WTC11 (cell line): Measurements from ENCODE around the gene SLC35G4. TPM values are rescaled to one million over a fixed set of nuclear protein-coding genes. Genes with fewer than 3 reads are reported as not detected.
"Not testable (repeated sequence)": the region's sequence is repeated elsewhere in the genome, so short reads cannot be mapped to it uniquely, and the experiment has no call there.

Experiments
- ATAC-seq: fragments of 200-7000 bp; cut with Tn5 transposase; 2 replicates; pipeline ENCODE4 v1.10.0; 2021; ENCODE audit warnings: mild to moderate bottlenecking, moderate library complexity
- Bru-seq: library from RNA; stranded (reverse); fragments of 400-500 nt; gene quantifications from one replicate; lab custom pipeline; 2021; lab: Mats Ljungman, UMichigan
- CTCF ChIA-PET: fragments of 300-600 bp; sonication (Branson Sonifier 250); formaldehyde crosslinking; loops from one replicate; lab custom pipeline; 2021; ENCODE audit warnings: antibody characterized with exemption; lab: Charles Lee
- POLR2A ChIA-PET: fragments of 350-600 bp; sonication (Branson Sonifier 250); formaldehyde crosslinking; loops from one replicate; lab custom pipeline; 2021; ENCODE audit warnings: antibody characterized with exemption; lab: Charles Lee
- DNase-seq: peaks from one replicate; pipeline ENCODE4 v3.0.0; 2021; ENCODE audit warnings: low spot score
- H3K27ac Mint-ChIP-seq: 2 replicates; pipeline ENCODE4 v1.8.0; 2021; ENCODE audit warnings: mixed read lengths
- H3K27me3 Mint-ChIP-seq: 2 replicates; pipeline ENCODE4 v1.8.0; 2021; ENCODE audit warnings: low read depth, mild to moderate bottlenecking, moderate library complexity, mixed read lengths
- H3K36me3 Mint-ChIP-seq: 2 replicates; pipeline ENCODE4 v1.8.0; 2021; ENCODE audit warnings: mixed read lengths
- H3K4me1 Mint-ChIP-seq: 2 replicates; pipeline ENCODE4 v1.8.0; 2022; ENCODE audit warnings: mixed read lengths
- H3K4me3 Mint-ChIP-seq: 2 replicates; pipeline ENCODE4 v1.8.0; 2021; ENCODE audit warnings: mild to moderate bottlenecking, moderate library complexity, mixed read lengths
- H3K9me3 Mint-ChIP-seq: 2 replicates; pipeline ENCODE4 v1.8.0; 2021; ENCODE audit warnings: mixed read lengths
- CBFB ChIP-seq: sonication (generic); formaldehyde crosslinking; IDR thresholded peaks from 2 replicates; pipeline ENCODE4 v1.8.1; 2022; ENCODE audit warnings: mild to moderate bottlenecking, low read depth, missing genetic modification reagents
- CREM ChIP-seq: sonication (generic); formaldehyde crosslinking; IDR thresholded peaks from 2 replicates; pipeline ENCODE4 v1.8.1; 2022; ENCODE audit warnings: mild to moderate bottlenecking, missing genetic modification reagents, moderate library complexity
- E2F5 ChIP-seq: sonication (generic); formaldehyde crosslinking; IDR thresholded peaks from 2 replicates; pipeline ENCODE4 v1.8.1; 2022; ENCODE audit warnings: mild to moderate bottlenecking, moderate library complexity, missing genetic modification reagents
- ELF4 ChIP-seq: sonication (generic); formaldehyde crosslinking; IDR thresholded peaks from 2 replicates; pipeline ENCODE4 v1.8.1; 2022; ENCODE audit warnings: low read depth, mild to moderate bottlenecking, moderate library complexity, missing genetic modification reagents
- FOXP1 ChIP-seq: sonication (generic); formaldehyde crosslinking; IDR thresholded peaks from 2 replicates; pipeline ENCODE4 v1.8.0; 2022; ENCODE audit warnings: missing genetic modification reagents, mild to moderate bottlenecking, moderate library complexity, borderline replicate concordance
- FOXP4 ChIP-seq: sonication (generic); formaldehyde crosslinking; IDR thresholded peaks from 2 replicates; pipeline ENCODE4 v1.8.0; 2022; ENCODE audit warnings: mild to moderate bottlenecking, missing genetic modification reagents
- NFE2L1 ChIP-seq: sonication (generic); formaldehyde crosslinking; IDR thresholded peaks from 2 replicates; pipeline ENCODE4 v1.8.1; 2023; ENCODE audit warnings: missing genetic modification reagents
- OVOL2 ChIP-seq: fragments of 250-450 bp; sonication (Bioruptor Pico); IDR thresholded peaks from 2 replicates; pipeline ENCODE4 v1.9.0; 2021; ENCODE audit warnings: mild to moderate bottlenecking, borderline replicate concordance
- PRRX2 ChIP-seq: fragments of 250-450 bp; sonication (Bioruptor Pico); IDR thresholded peaks from 2 replicates; pipeline ENCODE4 v1.8.0; 2021; ENCODE audit warnings: mild to moderate bottlenecking
- SMAD4 ChIP-seq: sonication (generic); formaldehyde crosslinking; IDR thresholded peaks from 2 replicates; pipeline ENCODE4 v1.8.0; 2022; ENCODE audit warnings: mild to moderate bottlenecking, missing genetic modification reagents
- SOX15 ChIP-seq: fragments of 250-450 bp; sonication (Bioruptor Pico); IDR thresholded peaks from 2 replicates; pipeline ENCODE4 v1.9.0; 2021; ENCODE audit warnings: mild to moderate bottlenecking
- ZBTB21 ChIP-seq: sonication (generic); formaldehyde crosslinking; IDR thresholded peaks from 2 replicates; pipeline ENCODE4 v1.8.1; 2023; ENCODE audit warnings: mild to moderate bottlenecking, missing genetic modification reagents, borderline replicate concordance
- ZNF121 ChIP-seq: sonication (generic); formaldehyde crosslinking; IDR thresholded peaks from 2 replicates; pipeline ENCODE4 v1.8.0; 2023; ENCODE audit warnings: missing genetic modification reagents
- ZNF219 ChIP-seq: sonication (generic); formaldehyde crosslinking; IDR thresholded peaks from 2 replicates; pipeline ENCODE4 v1.8.0; 2023; ENCODE audit warnings: missing genetic modification reagents, mild to moderate bottlenecking, borderline replicate concordance
- ZNF232 ChIP-seq: sonication (generic); formaldehyde crosslinking; IDR thresholded peaks from 2 replicates; pipeline ENCODE4 v1.8.0; 2022; ENCODE audit warnings: mild to moderate bottlenecking, missing genetic modification reagents
- ZNF416 ChIP-seq: fragments of 250-450 bp; sonication (Bioruptor Pico); IDR thresholded peaks from 2 replicates; pipeline ENCODE4 v1.9.0; 2021; ENCODE audit warnings: mild to moderate bottlenecking, inconsistent platforms
- ZNF423 ChIP-seq: fragments of 250-450 bp; sonication (Bioruptor Pico); IDR thresholded peaks from 2 replicates; pipeline ENCODE4 v2.1.2; 2022; ENCODE audit warnings: mild to moderate bottlenecking, moderate library complexity
- long read RNA-seq, 3 experiments: library from RNA in 1 of 3; library from capped mRNA in 1 of 3; library from polyadenylated mRNA in 1 of 3; unstranded in 2 of 3; stranded (forward) in 1 of 3; transcript quantifications; one replicate each; pipeline ENCODE4 v2.0.0, GENCODE V29; 2021
- total RNA-seq: library from RNA; stranded (reverse); gene quantifications from 3 replicates; pipeline ENCODE4 v1.2.3, GENCODE V29; 2021
- TF ChIP-seq, protein P1 (sequence below): sonication (generic); formaldehyde crosslinking; IDR thresholded peaks from 2 replicates; pipeline ENCODE4 v1.8.1; 2023; ENCODE audit warnings: mild to moderate bottlenecking, missing genetic modification reagents
- TF ChIP-seq, protein P2 (sequence below): sonication (generic); formaldehyde crosslinking; IDR thresholded peaks from 2 replicates; pipeline ENCODE4 v1.8.0; 2022; ENCODE audit warnings: mild to moderate bottlenecking, missing genetic modification reagents

The SLC35G4 gene
- total RNA-seq (not detected in 3 replicates), Bru-seq, nascent RNA (not detected)
- long read RNA-seq, experiment 1, result 0 reads
- long read RNA-seq, experiment 2, result 0 reads
- long read RNA-seq, experiment 3, result 0 reads

DNA sequence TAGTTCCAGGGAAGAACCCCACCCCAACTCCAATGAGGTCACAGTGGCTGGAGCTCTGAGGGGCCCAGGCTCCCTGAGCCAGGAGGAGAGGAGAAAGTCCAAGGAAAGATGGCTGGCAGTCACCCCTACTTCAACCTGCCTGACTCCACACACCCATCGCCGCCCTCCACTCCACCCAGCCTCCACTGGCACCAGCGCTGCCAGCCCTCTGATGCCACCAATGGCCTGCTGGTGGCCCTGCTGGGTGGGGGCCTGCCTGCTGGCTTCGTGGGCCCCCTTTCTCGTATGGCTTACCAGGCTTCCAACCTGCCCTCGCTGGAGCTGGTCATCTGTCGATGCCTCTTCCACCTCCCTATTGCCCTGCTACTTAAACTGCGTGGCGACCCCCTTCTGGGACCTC is at the start of gene SLC35G4:
TSS of gene SLC35G4 (plus strand) at position 109 of the 400 bp plus-strand sequence. CDS start at position 109, 0 bp downstream.
- DNase-seq, H3K36me3 Mint-ChIP-seq, POLR2A ChIA-PET, CTCF ChIA-PET, H3K27me3 Mint-ChIP-seq, ATAC-seq, H3K9me3 Mint-ChIP-seq, H3K27ac Mint-ChIP-seq, H3K4me3 Mint-ChIP-seq: not testable (repeated sequence)
- H3K4me1 Mint-ChIP-seq, result peaks cover 13% of the 10 kb centered on the region

GRCh38 chr18:11561293-11561692 is 48.1 kb upstream of the SLC35G4 start:
- no peak overlapping the region for H3K27ac Mint-ChIP-seq
- no peaks in the 10 kb centered on the region for H3K4me1 Mint-ChIP-seq
- ATAC-seq (no peak), DNase-seq (no peak)
- no peaks in the 10 kb centered on the region for H3K9me3 Mint-ChIP-seq
- POLR2A ChIA-PET, result no interaction called here
- H3K36me3 Mint-ChIP-seq, result no peaks in the 10 kb centered on the region
- H3K4me3 Mint-ChIP-seq, result no peak overlapping the region
- no peaks in the 10 kb centered on the region for H3K27me3 Mint-ChIP-seq
- no peak for TF ChIP-seq ELF4 (CRISPR knock-in tag)
- CTCF ChIA-PET, result interaction anchor here (0.7 to 1.8 kb wide), 4 partner anchors 9 to 250 kb away, joined by 3 to 9 read pairs (median 5); no protein-coding TSS in a partner anchor

- H3K4me1 Mint-ChIP-seq, result peaks cover 5% of the 10 kb centered on the region
- ChIA-PET POLR2A (no interaction called here), CTCF (interaction anchor here (1.0 kb wide), 1 partner anchor 12 kb away, joined by 3 read pairs; no protein-coding TSS in a partner anchor)
- H3K27me3 Mint-ChIP-seq, result peaks cover 2% of the 10 kb centered on the region; the same call in 1 of the 2 replicates
- no peak for TF ChIP-seq PRRX2
- TF ChIP-seq E2F5, result no peak
- no peak for TF ChIP-seq ZNF232 (CRISPR knock-in tag)
- no peak for TF ChIP-seq ZBTB21 (CRISPR knock-in tag)
- no peak for TF ChIP-seq SMAD4 (CRISPR knock-in tag)
- no peak for TF ChIP-seq OVOL2 (CRISPR knock-in tag)
- no peak for TF ChIP-seq NFE2L1
- no peak for TF ChIP-seq CBFB (CRISPR knock-in tag)
- no peak for TF ChIP-seq ZNF416 (CRISPR knock-in tag)
- TF ChIP-seq, protein P1, sequence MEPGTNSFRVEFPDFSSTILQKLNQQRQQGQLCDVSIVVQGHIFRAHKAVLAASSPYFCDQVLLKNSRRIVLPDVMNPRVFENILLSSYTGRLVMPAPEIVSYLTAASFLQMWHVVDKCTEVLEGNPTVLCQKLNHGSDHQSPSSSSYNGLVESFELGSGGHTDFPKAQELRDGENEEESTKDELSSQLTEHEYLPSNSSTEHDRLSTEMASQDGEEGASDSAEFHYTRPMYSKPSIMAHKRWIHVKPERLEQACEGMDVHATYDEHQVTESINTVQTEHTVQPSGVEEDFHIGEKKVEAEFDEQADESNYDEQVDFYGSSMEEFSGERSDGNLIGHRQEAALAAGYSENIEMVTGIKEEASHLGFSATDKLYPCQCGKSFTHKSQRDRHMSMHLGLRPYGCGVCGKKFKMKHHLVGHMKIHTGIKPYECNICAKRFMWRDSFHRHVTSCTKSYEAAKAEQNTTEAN (CRISPR knock-in tag), result no peak
- TF ChIP-seq ZNF121 (CRISPR knock-in tag), result no peak
- no peak for TF ChIP-seq ZNF423 (CRISPR knock-in tag)
- no peak for TF ChIP-seq FOXP4 (CRISPR knock-in tag)
- TF ChIP-seq FOXP1 (CRISPR knock-in tag), result no peak
- TF ChIP-seq ZNF219 (CRISPR knock-in tag), result no peak
- no peak for TF ChIP-seq CREM (CRISPR knock-in tag)
- no peak for TF ChIP-seq SOX15
- TF ChIP-seq, protein P2, sequence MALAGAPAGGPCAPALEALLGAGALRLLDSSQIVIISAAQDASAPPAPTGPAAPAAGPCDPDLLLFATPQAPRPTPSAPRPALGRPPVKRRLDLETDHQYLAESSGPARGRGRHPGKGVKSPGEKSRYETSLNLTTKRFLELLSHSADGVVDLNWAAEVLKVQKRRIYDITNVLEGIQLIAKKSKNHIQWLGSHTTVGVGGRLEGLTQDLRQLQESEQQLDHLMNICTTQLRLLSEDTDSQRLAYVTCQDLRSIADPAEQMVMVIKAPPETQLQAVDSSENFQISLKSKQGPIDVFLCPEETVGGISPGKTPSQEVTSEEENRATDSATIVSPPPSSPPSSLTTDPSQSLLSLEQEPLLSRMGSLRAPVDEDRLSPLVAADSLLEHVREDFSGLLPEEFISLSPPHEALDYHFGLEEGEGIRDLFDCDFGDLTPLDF (CRISPR knock-in tag), result no peak
- DNase-seq, result no peak
- H3K36me3 Mint-ChIP-seq, result no peaks in the 10 kb centered on the region
- H3K27ac Mint-ChIP-seq, result no peak overlapping the region
- H3K4me3 Mint-ChIP-seq, result no peak overlapping the region
- H3K9me3 Mint-ChIP-seq, result no peaks in the 10 kb centered on the region
- ATAC-seq, result no peak
Measured at GRCh38 chr18:11565716-11566115, 43.7 kb upstream of the SLC35G4 start.
